CD4-positive, alpha-beta T cell treated with Interleukin-4 for 1 hour (primary cell): ENCODE measurements around the gene AKAP8L.

ENCODE experiments used
- DNase-seq, 2 donors: peaks; one replicate each; pipeline ENCODE4 v3.0.0-alpha.2; 2020 to 2022

Gene AKAP8L

DNA sequence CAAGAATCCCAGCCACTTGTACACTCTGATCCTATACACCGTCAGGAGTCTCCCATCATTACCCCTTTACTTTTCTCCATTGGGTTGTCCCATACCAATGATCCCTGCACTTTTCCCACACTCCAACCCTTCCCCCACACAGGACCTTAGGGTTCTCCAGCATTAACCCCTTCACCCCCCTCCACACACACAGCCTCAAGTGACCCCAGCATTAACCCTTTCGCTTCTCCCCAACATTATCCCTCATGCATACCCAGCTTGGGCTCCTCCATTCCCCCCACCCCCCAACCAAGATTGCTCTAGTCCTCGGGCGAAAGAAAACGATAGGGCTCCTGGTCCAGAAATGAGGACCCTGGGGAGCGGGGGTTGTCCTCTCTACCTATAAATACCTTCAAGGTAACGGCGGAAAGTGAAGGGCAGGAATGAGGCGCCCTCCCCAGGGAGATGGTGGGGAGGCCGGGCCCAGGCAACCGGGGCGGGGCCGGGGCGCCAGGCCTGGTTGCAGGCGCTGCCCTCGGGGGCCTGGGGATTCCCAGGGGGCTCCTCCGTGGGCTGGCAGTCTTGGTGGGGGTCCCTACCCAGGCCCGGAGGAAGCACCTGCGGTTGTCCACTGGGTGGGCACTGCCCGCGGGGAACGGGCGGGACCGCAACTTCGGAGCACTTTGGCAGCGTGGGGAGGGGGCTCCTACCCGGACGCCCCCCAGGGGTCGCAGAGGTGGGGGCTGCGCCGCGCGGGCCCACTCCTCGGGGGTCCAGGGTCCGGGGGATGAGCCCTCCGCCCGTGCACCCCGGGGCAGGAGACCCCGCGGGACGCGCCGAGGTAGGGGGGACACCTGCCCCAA is 30.2 kb upstream of the AKAP8L start:
- no peak for DNase-seq

DNA sequence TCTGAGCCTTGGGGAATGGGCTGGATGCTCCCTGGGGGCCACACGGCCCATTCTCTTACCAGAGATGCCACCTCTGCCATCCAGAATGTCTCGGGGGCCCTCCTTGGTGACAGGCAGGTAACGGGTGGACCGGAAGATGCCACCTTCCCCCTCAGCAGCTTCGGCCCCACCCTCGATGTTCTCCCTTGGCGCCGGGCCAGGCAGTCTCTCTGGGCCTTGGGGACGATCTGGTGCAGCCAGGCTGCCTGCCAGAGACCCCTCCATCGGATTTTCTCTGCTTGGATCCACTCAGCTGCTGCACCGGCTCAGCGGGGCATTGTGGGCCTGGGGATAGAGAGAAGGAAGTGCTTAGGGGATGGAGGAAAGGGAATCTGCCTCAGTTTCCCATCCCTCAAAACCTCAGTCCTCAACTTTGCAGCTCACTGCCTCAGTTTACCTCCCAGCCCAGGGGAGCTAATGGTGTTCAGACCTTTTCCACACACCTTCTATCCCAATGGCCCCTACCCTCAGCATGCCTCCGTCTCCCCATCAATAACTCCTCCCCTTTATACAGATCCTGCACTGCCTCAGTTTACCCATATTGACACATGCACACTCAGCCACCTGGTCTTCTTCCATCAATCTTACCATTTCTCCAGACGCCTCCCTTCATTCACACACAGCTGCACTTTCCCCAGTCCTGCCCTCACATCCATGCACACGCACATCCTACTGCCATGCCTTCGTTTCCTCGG is 29.4 kb upstream of the AKAP8L start:
- no peak for DNase-seq

DNA sequence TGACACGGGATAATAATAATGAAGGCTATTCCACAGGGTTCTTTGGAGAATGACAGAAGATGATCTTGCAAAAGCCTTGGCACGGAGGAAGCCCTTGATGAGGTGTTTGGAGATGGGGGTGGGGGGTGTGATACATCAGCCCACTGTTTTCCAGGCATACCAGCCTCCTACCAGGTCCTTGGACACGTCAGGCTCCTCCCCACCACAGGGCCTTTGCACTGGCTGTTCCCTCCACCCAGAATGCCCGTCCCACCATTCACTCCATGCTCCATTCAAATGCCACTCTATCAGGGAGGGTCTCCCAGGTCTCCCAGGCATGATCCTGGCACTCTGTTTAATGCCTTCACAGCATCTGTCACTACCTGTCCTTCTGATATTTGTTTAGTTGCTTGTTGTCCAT is 28.3 kb upstream of the AKAP8L start:
- DNase-seq = no peak

DNA sequence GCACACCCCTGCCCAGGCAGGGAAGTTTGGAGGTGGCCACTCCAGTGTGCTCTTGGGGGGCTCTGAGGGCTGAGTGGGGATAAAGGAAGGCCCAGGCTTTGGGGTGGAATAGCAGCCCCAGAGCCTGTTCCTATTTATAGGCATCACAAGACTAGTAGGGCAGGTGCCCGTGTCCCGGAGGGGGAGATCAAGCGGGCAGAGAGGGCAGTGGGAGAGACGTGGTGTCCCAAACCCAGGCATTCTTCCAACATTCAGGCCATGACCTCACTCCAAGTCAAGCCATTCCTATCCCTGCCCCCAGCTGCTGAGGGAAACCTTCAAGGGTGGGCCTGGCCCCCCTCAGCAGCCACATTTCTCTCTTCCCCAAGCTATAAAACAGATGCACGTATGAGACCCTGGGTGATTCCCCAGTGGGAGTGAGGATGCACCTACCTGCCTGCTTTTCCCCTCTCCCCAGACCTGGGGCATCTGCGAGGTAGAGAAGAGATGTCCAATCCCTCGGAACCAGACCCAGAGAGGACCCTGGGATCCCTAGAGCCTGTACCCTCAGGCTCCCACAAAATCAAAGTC is 27.1 kb upstream of the AKAP8L start:
- DNase-seq = no peak

- DNase-seq = no peak
Observed at GRCh38 chr19:15445227-15445605, 26.4 kb upstream of the AKAP8L start.

GRCh38 chr19:15444505-15445226 is 25.9 kb upstream of the AKAP8L start:
- DNase-seq = no peak

DNA sequence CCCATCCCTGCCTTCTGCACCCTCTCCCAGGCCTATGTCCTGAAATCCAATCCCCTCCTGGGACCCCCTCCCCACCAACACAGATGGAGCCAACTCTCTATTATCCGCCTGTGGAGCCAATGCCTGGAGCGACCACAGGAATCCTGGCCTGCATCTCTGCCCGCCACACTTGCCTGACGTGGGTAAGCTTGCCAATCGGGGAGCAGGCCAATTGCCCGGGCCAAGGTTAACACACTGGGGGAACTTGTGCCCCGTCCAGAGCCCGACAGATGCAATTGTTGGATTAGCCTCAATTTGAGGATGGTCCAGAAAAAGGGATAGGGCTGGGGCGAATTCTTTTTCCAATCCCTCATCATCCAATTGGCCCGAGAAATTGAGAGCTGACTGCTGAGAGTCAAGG is 25.1 kb upstream of the AKAP8L start:
- no peak for DNase-seq

DNA sequence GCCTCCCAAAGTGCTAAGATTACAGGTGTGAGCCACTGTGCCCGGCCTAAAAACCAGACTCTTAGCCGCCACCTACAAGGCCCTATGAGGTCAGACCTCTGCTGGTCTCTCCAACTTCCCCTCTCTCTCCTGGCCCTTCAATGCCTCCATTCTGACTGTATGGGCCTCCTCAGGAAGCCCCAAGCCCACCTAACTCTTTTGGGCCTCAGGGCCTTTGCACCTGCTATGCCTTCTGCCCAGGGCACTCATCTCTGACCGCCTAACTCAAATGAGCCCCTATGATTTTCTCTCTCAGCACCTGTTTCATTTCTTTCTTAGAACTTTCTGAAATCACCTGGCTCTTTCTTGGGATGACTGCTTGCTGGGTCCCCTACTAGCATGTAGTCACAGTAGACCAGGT is 24.5 kb upstream of the AKAP8L start:
- no peak for DNase-seq

DNA sequence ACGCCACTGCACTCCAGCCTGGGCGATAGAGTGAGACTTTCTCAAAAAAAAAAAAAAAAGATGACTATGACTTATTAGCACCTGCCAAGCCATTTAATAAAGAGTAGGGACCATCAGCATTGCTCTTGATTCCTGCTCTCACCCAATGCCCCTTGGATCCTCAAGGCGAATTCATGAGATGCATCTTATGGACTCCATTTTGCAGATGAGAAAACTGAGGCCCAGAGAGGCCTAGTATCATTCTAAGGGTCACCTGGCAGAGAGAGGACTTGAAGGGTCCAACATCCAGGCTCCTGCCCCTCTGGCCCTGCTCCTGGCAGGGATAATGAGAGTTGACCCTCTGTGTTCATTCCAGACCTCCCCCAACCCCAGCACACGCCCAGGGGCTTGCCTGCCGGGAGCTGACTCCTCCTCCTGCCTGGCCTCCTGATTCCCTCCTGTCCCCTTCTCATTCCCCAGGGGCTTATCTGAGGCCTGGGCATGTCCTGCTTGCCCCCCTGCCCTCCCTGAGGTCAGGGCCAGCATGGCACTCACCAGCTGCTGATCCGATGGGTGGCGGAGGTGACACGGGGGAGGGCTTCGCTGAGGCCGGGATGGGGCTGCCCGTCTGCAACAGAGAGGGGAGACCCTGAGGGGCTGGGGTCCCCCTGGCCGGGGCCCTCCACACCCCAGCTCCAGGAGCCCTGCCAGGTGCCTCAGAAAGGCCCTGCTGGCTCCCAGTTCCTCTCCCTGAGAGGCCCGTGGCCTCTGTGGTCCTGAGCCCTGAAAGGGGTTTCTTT is 23.5 kb upstream of the AKAP8L start:
- no peak for DNase-seq

- no peak for DNase-seq
Observed at GRCh38 chr19:15441317-15441716, 22.5 kb upstream of the AKAP8L start.

DNA sequence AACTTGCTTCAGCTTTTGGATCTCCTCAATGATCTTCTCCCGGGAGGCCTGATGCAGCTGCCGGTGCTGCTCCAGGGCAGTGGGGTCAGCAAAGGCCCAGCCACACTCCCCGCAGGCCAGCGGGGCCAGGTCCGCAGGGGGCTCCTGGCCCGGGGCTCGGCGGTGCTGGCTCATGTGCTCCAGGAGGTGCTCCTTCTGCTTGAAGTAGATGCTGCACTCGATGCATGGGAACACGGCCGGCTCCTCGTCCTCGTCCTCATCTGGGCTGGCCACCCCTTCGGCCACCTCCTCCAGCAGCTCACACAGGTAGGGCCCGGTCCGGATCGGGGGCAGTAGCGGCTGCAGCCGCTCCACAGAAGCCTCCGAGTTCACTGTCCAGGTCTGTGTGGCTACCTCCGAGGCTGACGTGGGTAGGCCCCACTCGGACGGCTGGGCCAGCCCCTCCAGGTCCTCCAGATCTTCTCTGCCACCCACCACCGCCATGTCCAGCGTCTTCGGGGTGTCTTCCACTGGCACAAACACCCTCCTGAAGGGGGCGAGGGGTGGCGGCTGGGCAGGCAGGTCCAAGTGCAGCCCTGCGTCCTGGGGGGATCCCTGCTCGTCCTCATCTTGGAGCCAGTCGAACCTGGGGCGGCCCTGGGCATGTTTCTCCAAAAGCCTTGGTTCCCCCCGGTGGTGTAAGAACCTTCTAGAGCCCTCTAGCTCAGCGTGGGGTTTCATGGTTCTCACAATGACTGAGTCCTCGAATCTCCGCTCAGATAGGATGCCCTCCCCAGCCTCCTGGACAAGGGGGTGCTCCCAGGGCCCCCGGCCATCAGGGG is 21.2 kb upstream of the AKAP8L start:
- DNase-seq = no peak

GRCh38 chr19:15439078-15439799 is 20.5 kb upstream of the AKAP8L start:
- DNase-seq = no peak

- no peak for DNase-seq
Observed at GRCh38 chr19:15438577-15438976, 19.8 kb upstream of the AKAP8L start.

DNA sequence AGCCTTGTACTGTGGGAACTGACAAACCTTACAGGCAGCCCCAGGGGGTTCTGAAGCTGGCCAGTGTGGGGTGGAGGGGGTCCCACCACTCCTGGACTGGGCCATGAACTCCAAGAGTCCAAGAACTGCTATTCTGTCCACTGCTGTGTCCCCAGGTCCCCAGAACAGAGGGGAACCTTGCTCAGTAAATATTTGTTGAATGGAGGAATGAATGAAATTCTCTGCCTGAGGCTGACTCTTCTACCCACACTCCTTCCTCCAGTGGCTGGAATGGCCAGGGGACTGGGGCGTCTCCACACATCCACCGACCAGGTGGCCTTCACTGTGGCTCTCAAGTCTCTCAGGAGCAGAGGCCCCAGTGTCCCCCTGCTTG is 19.3 kb upstream of the AKAP8L start:
- no peak for DNase-seq

GRCh38 chr19:15437355-15438123 is 18.8 kb upstream of the AKAP8L start:
- no peak for DNase-seq

DNA sequence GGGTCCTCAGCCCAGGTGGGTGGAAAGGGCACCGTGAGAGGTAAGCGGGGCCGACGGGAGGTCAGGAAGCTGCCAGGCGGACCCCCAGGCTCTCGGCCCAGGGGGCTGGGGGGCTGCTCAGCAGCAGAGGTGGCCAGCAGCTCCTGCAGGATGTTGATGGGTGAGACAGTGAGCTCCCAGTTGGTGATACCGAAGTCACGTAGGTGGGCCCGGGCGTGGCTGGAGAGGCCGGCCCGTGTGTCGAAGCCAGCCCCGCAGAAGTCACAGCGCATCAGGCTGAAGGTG is 18.0 kb upstream of the AKAP8L start:
- DNase-seq = no peak

GRCh38 chr19:15436012-15436825 is 17.4 kb upstream of the AKAP8L start:
- no peak for DNase-seq

DNA sequence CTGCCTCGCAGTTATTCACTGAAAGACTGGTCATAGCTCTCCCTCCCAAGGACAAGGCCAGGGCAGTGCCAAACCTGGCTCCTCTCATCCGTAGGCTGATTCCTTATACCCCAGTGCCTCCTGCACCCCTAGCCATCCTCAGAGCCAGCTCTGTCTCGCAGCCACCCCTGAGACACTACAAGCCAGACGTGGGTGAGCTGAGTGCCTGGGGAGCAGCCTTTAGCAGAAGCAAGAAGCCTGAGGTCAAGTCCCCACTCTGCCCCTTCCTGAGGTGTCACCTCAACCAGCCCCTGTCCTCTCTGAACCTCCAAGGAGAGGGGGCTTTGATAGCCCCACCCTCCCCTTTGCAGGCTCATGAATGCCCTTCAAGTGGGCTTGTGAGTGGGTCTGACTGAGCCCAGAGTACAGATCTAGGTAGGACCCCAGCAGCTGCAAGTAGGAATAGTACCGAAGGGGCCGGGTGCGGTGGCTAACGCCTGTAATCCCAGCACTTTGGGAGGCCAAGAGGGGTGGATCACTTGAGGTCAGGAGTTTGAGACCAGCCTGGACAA is 14.8 kb upstream of the AKAP8L start:
- no peak for DNase-seq
